ENCODE measurements around the gene DEPDC1.

DEPDC1 gene

GRCh38 chr1:68521286-68521685 is 24.4 kb upstream of the DEPDC1 start:
- DNase-seq (ENCODE audit: low spot score) = no peak
- ChIA-PET POLR2A (ENCODE audit: low non-redundant PET) (no interaction called here), CTCF (no interaction called here)
- TF ChIP-seq CTCF (conservative IDR thresholded peaks at IDR 0.05; ENCODE audit: low read depth) = no peak
- H3K27ac ChIP-seq = no peak overlapping the region

- no peak overlapping the region for H3K27ac ChIP-seq
- ChIA-PET POLR2A (ENCODE audit: low non-redundant PET) (no interaction called here), CTCF (no interaction called here)
- no peak for TF ChIP-seq CTCF (conservative IDR thresholded peaks at IDR 0.05; ENCODE audit: low read depth)
- DNase-seq (ENCODE audit: low spot score) = no peak
Observed at GRCh38 chr1:68516066-68516465, 19.2 kb upstream of the DEPDC1 start.

- no peak for DNase-seq (ENCODE audit: low spot score)
- POLR2A ChIA-PET (ENCODE audit: low non-redundant PET) = no interaction called here
- no peak for TF ChIP-seq CTCF (conservative IDR thresholded peaks at IDR 0.05; ENCODE audit: low read depth)
- CTCF ChIA-PET = no interaction called here
- H3K27ac ChIP-seq = no peak overlapping the region
Observed at GRCh38 chr1:68511254-68511653, 14.4 kb upstream of the DEPDC1 start.

GRCh38 chr1:68506386-68506785 is 9.5 kb upstream of the DEPDC1 start:
- ChIA-PET CTCF (no interaction called here), POLR2A (ENCODE audit: low non-redundant PET) (no interaction called here)
- no peak for TF ChIP-seq CTCF (conservative IDR thresholded peaks at IDR 0.05; ENCODE audit: low read depth)
- H3K27ac ChIP-seq = no peak overlapping the region
- no peak for DNase-seq (ENCODE audit: low spot score)

GRCh38 chr1:68503085-68503484 is 6.2 kb upstream of the DEPDC1 start:
- DNase-seq (ENCODE audit: low spot score) = no peak
- H3K27ac ChIP-seq = no peak overlapping the region
- TF ChIP-seq CTCF (conservative IDR thresholded peaks at IDR 0.05; ENCODE audit: low read depth) = no peak
- POLR2A ChIA-PET (ENCODE audit: low non-redundant PET) = no interaction called here
- CTCF ChIA-PET = no interaction called here

GRCh38 chr1:68497358-68497698 is 446 bp upstream of the DEPDC1 start:
- ChIA-PET CTCF (no interaction called here), POLR2A (ENCODE audit: low non-redundant PET) (no interaction called here)
- peak overlapping the region; percentile 80 for H3K27ac ChIP-seq
- no peak for TF ChIP-seq CTCF (conservative IDR thresholded peaks at IDR 0.05; ENCODE audit: low read depth)
- no peak for DNase-seq (ENCODE audit: low spot score)

Data from RWPE1 (cell line).